GM19239 (cell line): ENCODE data around the gene COG7.
A peak's percentile ranks its signal among the peaks of the same experiment; 100 is the strongest.
"Not testable (repeated sequence)": the region's sequence is repeated elsewhere in the genome, so short reads cannot be mapped to it uniquely, and the experiment has no call there.

Source experiments
- DNase-seq: peaks from one replicate; pipeline ENCODE4 v3.0.0; 2011; ENCODE audit warnings: low spot score; ENCODE audit not compliant: insufficient read length
- FAIRE-seq: peaks from 2 replicates; lab custom pipeline; 2011; peaks lifted over from hg19 to GRCh38; lab: Jason Lieb, UNC

COG7 gene

DNA sequence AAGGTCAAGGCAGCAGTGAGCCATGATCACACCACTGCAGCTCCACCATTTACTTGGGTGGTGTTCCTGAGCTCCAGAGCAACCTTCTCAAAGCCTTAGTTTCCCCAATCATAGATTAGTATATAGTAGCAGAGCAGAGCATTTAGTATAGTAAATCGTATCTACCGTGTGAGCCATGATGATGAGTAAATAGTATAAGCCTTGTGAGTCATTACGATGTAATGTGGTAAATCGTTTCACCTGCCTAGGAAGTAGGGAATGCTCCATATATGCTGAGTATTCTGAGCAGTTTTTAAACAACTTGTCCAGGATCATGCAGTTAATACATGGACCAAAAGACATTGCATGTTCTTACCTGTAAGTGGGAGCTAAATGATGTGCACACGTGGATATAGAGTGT, 84.5 kb downstream of the COG7 start:
- DNase-seq = no peak
- FAIRE-seq = no peak

- DNase-seq (no peak), FAIRE-seq (no peak)
These were observed 85.0 kb downstream of the COG7 start for GRCh38 chr16:23367988-23368387.

DNA sequence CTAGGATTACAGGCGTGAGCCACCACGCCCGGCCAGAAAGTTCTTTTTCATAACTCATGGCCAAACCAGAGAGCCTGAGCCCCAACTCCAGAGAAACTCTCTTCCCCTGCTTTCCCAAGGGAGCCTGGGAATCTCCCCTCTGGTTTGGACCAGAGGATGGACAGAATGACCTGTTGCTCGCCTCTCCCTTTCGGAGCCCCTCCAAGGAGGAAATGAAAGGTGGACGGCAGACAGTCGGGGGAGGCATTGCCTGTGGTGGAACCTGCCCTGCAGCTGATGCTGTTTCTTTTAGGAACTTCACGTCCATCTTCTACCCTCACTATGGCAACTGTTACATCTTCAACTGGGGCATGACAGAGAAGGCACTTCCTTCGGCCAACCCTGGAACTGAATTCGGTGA, 85.4 kb downstream of the COG7 start:
- no peak for DNase-seq
- FAIRE-seq = no peak

DNA sequence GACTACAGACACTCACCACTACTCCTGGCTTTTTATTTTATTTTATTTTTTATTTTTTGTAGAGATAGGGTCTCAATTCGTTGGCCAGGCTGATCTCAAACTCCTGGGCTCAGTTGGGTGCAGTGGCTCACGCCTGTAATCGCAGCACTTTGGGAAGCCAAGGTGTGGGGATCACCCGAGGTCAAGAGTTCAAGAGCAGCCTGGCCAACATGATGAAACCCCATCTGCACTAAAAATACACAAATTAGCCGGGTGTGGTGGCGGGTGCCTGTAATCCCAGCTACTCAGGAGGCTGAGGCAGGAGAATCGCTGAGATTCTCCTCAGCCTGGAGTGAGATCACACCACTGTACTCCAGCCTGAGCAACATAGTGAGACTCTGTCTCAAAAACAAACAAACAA, 86.6 kb downstream of the COG7 start:
- not testable (repeated sequence) for FAIRE-seq

DNA sequence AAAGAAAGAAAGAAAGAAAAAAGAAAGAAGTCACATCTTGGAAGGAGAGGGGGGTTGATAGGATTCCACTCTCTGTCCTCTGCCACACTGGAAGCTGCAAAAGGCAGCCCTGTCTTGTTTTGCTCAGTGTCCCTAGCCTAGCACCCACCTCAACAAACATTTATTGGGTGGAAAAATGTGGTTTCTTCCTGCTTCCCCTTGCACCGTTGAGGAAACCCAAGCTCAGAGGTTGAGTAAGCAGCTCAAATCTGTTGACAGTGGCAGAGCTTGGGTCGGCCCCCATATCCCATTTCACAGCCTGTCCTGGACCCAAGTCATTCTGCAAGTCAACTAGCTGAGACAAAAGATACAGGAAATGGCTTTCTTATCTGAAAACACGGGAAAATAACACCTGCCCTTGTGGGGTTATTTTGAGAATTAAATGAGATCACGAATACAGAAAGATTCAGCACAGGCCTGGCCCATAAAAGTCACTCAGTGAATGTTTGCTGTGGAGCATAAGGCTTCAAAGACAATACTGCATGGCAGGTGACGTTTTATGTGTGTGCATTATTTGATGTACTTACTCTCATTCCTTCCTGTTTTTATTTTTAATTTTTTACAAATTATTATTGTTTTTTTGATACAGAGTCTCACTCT, 87.3 kb downstream of the COG7 start:
- DNase-seq (no peak), FAIRE-seq (peak; percentile 61)

More for the DNA sequence above, 86.6 kb downstream of the COG7 start:
- not testable (repeated sequence) for DNase-seq

DNA sequence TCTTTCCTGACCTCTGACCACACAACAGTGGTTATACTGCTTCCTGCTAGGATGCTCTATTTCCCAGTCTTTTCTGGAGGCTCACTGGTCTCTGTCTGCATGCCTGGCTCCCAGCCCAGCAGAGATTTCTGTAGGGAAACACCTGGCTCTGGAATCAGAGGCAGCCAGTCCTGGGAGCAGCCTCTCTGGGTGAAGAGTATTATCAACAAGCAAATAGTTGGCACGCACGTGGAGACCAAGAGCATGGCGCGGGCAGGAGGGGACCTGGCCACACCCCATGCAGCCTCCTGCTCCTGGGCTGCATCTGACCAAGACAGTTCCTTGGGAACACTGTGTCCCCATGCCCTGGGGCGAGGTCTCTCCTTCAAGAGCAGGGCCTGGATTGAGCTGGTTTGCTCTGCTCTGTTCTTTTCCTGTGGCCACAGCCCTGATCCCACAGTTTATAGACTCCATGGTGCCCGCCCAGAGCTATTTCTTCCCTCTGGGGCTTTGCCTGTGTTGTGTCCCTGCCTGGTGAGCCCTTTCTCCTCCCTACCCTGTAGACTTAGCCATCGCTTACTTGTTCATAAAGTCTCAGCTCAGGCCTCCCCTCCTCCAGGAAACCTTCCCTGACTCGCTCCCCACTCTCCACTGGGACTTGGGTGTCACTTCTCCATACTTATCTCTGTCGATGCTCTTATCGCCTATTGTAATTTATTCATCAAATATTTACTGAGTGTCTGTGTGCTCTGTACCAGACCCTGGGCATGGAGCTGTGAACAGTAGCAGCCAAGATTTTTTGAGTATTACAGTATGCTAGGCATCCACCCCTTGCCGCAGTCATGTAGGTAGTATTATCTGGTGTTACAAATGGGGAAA, 90.3 kb downstream of the COG7 start:
- DNase-seq = no peak
- no peak for FAIRE-seq

- DNase-seq = no peak
- no peak for FAIRE-seq
These were observed 93.8 kb downstream of the COG7 start for GRCh38 chr16:23359092-23359760.

DNA sequence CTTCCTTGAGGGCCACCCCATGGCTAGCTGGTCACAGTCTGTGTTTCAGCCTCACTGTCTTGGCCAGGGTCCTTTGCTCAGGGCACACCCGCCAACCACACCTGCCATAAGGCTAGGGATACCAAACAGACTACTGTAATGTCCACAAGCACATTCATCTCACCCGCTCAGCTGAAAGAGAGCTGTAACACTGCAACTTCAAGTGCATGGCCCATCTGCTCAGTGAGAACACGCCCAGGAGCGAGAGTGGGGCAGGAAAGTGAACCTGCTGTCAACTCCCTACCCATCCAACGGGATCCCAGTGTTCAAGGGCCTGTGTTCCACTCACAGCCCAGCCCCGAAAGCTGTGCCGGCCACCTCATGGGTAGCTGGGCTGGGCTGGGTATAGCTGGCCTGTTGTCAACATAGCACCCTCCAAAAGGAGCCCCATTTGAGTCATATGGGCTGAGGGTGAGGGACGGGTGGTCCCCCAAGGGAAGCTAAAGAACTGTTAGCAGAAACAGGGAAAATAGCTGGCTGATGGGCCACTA, 95.2 kb downstream of the COG7 start:
- FAIRE-seq = no peak
- DNase-seq = no peak

GRCh38 chr16:23356941-23357340, 96.0 kb downstream of the COG7 start:
- FAIRE-seq = no peak
- no peak for DNase-seq

- DNase-seq (no peak), FAIRE-seq (no peak)
These were observed 97.8 kb downstream of the COG7 start for GRCh38 chr16:23355106-23355670.

GRCh38 chr16:23354246-23354645, 98.7 kb downstream of the COG7 start:
- FAIRE-seq (no peak), DNase-seq (no peak)

DNA sequence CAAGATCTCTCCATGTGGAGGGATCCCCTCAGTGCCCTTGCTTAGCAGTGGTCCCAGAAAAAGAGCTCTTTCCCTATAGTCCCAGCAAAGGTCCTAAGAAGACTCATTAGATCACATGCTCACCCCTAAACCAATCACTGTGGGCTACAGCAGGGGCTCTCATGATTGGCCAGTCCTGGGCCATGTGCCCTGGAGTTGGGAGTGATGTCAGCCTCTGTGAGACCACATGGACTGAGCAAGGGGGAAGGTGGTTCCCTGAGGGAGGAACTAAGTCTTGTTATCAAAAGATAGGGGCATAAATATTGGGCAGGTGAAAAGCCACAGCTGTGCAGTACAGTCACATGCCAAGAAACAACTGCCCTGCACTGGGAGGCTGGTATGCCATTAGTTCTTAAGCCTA, 99.5 kb downstream of the COG7 start:
- DNase-seq = no peak

GRCh38 chr16:23351360-23351759, 101.6 kb downstream of the COG7 start:
- no peak for FAIRE-seq

More for the DNA sequence above, 99.5 kb downstream of the COG7 start:
- FAIRE-seq = no peak

GRCh38 chr16:23348579-23349469, 104.2 kb downstream of the COG7 start:
- FAIRE-seq = no peak
- no peak for DNase-seq

More at GRCh38 chr16:23351360-23351759, 101.6 kb downstream of the COG7 start:
- DNase-seq = no peak

GRCh38 chr16:23345237-23345636, 107.8 kb downstream of the COG7 start:
- no peak for DNase-seq
- FAIRE-seq = no peak

DNA sequence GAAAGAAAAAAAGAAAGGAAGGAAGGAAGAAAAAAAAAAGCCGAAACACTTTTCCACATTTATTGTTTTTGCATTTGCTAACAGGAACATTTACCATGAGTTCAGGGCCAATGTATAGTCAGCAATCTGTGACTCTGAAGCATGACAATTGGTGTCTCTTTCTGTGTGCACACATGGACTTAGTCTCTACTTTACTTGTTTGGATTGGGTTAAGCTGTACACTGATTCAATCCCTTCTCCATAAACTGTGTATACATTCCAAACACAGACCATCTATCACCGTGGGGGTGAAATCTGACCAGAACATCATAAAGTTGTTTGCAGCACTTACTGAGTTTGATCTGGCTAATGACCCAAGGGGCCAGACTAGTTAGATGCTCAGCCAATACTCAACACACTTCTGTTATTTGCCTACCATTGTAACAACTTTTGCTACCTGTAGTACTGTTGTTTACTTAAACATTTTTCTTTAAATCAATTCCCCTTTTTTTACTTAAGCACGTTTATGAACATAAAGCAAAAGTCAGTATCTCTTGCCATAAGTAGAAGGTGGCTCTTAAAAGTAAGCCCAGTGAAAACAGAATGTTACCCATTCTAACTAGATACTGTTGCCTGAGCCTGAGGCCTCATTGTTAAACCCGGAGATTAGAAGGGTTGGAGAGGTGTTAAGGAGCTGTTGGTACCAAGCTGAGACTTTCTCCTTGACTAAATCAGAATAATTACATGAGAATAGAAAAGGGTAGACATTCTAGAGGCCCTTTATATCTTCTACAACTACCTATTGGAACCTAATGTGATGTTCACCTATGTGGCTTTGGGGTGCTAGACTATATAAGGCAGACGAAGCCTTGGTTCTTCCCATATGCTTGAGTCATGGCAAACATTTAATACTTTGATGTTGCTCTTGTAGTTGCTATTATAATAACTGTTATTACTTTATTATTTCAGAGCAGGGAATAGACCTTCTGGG, 109.1 kb downstream of the COG7 start:
- DNase-seq (no peak), FAIRE-seq (no peak)

DNA sequence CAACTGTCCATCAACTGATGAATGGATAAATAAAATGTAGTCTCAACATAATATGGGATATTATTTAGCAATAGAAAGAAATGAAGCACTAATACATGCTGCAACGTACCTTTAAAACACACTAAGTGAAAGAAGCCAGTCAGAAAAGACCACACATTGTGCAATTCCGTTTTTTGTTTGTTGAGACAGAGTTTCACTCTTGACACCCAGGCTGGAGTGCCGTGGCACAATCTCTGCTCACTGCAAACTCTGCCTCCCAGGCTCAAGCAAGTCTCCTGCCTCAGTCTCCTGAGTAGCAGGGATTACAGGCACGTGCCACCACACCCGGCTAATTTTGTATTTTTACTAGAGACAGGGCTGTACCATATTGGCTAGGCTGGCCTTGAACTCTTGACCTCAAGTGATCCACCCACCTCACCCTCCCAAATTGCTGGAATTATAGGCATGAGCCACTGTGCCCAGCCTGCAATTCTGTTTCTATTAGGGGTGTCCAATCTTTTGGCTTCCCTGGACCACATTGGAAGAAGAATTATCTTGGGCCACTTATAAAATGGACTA, 110.8 kb downstream of the COG7 start:
- FAIRE-seq (no peak), DNase-seq (no peak)

DNA sequence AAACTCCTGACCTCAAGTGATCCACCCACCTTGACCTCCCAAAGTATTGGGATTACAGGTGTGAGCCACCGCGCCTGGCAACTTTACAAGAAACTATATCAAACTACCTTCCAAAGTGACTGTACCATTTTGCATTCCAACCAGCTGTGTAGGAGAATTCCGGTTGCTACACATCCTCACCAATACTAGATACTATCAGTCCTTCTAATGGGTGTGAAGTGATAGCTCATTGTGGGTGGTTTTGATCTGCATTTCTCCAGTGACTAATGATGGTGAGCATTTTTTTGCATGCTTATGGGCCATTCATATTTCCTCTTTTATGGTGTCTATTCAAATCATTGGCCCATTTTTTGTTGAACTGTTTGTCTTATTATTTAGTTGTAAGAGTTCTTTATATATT, 113.2 kb downstream of the COG7 start:
- DNase-seq (no peak), FAIRE-seq (no peak)
